ENCODE data around the gene NELL1. TPM values are rescaled to one million over a fixed set of nuclear protein-coding genes. Genes with fewer than 3 reads are reported as not detected.

Gene NELL1
- total RNA-seq, 2 experiments from 2014 or later: not detected

DNA sequence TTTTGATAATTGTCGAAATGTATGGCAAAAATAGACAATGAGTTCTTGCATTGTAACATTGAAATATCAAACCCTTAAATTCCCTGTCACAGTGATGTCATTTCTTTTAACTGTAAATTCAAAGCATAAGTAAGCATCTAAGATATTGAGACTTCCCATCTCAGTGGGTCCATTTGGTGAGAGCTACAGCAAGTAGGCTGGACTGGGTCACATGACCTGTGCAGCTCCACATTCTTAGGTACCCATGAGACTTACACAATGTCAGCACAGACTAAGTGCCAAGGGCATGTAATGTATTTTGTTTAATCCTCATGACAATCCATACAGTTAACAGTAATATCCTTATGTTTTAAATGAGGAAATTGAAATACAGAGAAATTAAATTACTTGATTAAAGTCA, 210.7 kb downstream of the NELL1 start:
- Mint-ChIP-seq H3K27me3 (peaks cover 2% of the 10 kb centered on the region), H3K27ac (no peak overlapping the region), H3K4me1 (no peaks in the 10 kb centered on the region), H3K36me3 (no peaks in the 10 kb centered on the region), H3K9me3 (peaks cover 2% of the 10 kb centered on the region), H3K4me3 (no peak overlapping the region)
- POLR2A ChIA-PET: no interaction called here
- no peak for DNase-seq
- ATAC-seq (ENCODE audit: low read depth): no peak

DNA sequence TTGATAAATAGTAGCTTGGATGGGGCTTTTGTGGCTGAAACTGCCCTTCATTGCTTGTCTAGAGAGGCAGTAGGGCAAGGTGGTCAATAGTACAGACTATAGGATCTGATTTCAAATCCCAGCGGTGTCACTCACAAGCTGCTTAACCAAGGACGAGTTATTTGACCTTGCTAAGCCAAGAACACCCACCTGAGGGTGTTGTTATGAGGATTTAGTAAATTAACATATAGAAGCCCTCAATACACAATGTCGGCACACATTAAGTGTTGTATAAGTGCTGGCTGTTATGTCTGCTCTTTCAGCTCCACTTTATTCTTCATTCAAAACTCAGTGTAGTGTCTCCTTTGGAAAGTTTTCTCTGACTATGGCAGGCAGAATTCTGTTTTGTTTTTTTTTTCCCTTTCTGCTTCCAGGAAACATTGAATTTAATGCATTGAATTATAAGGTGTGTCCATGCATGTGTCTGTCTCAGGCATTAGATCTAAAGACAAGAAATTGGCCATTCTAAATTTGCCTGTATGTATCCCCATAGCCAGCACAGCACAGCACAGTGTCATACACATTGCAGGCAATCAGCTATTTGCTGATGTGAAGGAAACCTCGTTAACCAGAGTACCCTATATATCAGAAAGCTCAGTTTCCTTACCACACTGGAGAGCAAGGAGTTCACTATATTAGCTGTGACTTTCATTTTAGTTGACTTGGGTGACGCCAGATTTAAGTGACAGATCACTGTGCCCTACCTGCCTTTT, 212.1 kb downstream of the NELL1 start:
- peaks cover 2% of the 10 kb centered on the region for H3K9me3 Mint-ChIP-seq
- POLR2A ChIA-PET: no interaction called here
- ATAC-seq (ENCODE audit: low read depth): no peak
- H3K4me3 Mint-ChIP-seq: no peak overlapping the region
- DNase-seq: no peak
- peaks cover 2% of the 10 kb centered on the region for H3K27me3 Mint-ChIP-seq
- no peaks in the 10 kb centered on the region for H3K36me3 Mint-ChIP-seq
- no peaks in the 10 kb centered on the region for H3K4me1 Mint-ChIP-seq
- no peak overlapping the region for H3K27ac Mint-ChIP-seq

DNA sequence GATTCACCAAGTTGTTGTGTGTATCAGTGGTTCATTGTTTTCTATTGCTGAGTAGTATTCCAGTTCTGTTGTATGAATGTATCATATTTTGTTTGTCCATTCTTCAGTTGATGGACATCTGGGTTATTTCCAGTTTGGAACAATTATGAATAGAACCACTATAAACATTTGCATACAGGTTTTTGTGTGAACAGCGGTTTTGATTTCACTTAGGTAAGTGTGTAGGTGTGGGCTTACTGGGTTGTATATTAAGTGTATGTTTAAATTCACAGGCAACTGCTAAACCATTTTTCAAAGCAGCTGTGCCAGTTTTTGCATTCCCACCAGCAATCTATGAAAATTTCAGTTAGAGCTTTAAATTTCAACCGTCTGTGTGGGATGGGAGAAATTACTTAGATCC, 217.8 kb downstream of the NELL1 start:
- H3K4me3 Mint-ChIP-seq: no peak overlapping the region
- POLR2A ChIA-PET: no interaction called here
- DNase-seq (no peak), ATAC-seq (ENCODE audit: low read depth) (no peak)
- no peaks in the 10 kb centered on the region for H3K4me1 Mint-ChIP-seq
- H3K9me3 Mint-ChIP-seq: peaks cover 2% of the 10 kb centered on the region
- H3K27me3 Mint-ChIP-seq: peaks cover 2% of the 10 kb centered on the region
- no peak overlapping the region for H3K27ac Mint-ChIP-seq
- H3K36me3 Mint-ChIP-seq: no peaks in the 10 kb centered on the region

DNA sequence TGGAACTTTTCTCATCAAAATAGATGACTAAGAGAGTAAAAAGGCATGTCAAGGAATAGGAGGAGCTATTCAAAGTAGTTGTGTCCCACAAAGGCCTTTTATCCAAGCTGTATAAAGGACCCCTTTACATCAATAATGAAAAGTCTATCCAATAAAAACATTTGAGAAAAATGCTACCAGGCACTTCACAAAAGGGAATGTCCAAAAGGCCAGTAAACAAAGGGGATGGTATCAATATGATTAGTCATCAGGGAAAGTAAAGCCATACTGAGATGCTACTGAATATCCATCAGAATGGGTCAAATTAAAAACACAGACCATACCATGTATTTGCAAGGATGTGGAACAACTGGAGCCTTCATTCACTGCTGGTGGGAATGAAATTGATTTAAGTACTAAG, 224.9 kb downstream of the NELL1 start:
- H3K36me3 Mint-ChIP-seq: no peaks in the 10 kb centered on the region
- POLR2A ChIA-PET: interaction anchor here (0.7 kb wide), 1 partner anchor 38 kb away, joined by 6 read pairs; no protein-coding TSS in a partner anchor
- no peaks in the 10 kb centered on the region for H3K4me1 Mint-ChIP-seq
- H3K9me3 Mint-ChIP-seq: peaks cover 10% of the 10 kb centered on the region
- H3K4me3 Mint-ChIP-seq: no peak overlapping the region
- no peak for ATAC-seq (ENCODE audit: low read depth)
- no peaks in the 10 kb centered on the region for H3K27me3 Mint-ChIP-seq
- no peak overlapping the region for H3K27ac Mint-ChIP-seq
- no peak for DNase-seq

DNA sequence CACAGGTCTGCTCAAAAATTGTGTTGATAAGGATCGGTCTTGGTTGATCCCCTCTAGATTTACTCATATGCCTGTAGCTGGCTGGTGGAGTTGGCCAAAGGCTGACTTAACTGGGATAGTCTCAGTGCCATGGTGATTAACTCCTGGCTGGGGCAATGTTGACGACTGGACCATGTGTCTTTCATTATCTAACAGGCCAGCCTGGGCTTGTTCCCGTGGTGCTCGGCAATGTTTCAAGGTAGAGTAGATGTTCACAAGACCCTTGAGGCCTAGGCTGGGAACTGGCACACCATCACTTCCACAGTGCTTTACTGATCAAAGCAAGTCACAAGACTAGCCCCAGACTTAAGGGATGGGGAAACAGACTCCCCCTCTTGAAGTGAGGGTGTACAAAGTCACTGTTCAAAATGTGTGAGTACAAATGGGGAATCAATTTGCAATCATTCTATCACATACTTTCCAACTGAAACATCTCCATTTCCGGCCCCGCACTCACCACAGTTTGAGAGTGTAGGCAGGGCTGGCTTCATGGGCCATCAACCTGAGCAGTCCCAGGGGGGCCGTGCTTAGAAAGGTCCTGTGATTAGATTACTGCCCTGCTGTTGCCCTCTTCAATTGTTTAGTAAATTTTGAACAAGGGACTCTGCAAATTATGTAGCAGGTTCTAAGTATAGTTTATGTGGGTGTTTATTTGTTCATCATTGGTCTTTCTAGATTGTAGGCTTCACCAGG, 240.8 kb downstream of the NELL1 start:
- no peak overlapping the region for H3K27ac Mint-ChIP-seq
- H3K4me1 Mint-ChIP-seq: no peaks in the 10 kb centered on the region
- no peaks in the 10 kb centered on the region for H3K9me3 Mint-ChIP-seq
- H3K36me3 Mint-ChIP-seq: no peaks in the 10 kb centered on the region
- DNase-seq: no peak
- H3K27me3 Mint-ChIP-seq: no peaks in the 10 kb centered on the region
- POLR2A ChIA-PET: no interaction called here
- no peak for ATAC-seq (ENCODE audit: low read depth)
- no peak overlapping the region for H3K4me3 Mint-ChIP-seq

DNA sequence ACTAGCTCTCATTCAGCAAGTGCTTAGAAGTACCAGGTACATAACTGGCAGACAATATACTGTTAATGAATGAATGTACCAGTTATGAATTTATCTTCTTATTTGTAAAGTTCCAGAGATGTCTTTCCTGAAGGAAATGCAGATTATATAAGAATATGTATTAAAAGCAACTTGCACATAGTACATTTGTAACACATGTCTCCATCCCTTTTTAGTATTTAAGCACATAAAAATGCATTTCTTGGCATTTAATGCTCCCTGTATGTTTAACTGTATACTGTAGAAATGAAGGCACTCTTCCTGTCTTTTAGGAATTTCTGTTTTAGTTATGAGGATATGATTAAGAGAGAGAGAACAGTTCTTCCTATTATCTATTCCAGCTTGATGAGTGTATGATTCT, 241.3 kb downstream of the NELL1 start:
- Mint-ChIP-seq H3K36me3 (no peaks in the 10 kb centered on the region), H3K4me1 (no peaks in the 10 kb centered on the region), H3K27ac (no peak overlapping the region), H3K4me3 (no peak overlapping the region), H3K27me3 (no peaks in the 10 kb centered on the region), H3K9me3 (no peaks in the 10 kb centered on the region)
- POLR2A ChIA-PET: no interaction called here
- no peak for DNase-seq
- no peak for ATAC-seq (ENCODE audit: low read depth)

DNA sequence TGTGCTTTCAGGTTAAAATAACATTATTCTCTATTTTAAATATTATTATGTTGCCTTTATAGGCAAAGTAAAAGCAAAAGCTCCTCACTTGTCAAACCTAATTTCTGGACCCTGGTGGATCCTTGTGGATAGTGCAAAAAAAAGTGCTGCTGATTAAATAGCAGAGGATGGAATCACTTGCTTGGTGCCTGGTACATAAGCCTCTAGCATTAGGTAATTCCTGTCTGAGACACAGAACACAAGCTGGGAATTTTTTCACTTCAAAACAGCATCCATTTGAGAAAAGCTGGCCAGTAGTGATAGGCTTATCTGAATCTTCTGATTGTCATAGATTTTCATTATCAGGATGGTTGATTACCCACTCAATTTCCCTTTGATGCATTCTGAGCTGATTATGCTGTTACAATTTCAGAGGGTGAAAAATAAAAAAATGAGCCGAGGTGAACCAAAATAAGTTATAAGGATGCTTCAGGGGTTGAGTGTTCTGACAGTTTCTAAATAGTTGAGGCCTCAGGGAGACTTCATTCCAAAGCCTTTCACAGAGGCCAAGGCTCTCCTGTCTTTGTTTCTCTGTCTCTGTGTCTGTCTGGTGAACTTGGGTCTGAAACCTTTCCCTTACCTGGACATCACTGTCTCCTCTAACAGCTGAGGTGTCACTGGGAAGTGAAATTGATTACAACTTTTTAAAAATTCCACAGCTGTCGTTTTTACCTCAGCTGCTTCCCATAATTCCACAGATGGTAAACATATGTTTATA, 242.9 kb downstream of the NELL1 start:
- Mint-ChIP-seq H3K4me1 (no peaks in the 10 kb centered on the region), H3K36me3 (no peaks in the 10 kb centered on the region), H3K27ac (no peak overlapping the region), H3K9me3 (no peaks in the 10 kb centered on the region), H3K4me3 (no peak overlapping the region), H3K27me3 (no peaks in the 10 kb centered on the region)
- ATAC-seq (ENCODE audit: low read depth) (no peak), DNase-seq (no peak)
- POLR2A ChIA-PET: no interaction called here

DNA sequence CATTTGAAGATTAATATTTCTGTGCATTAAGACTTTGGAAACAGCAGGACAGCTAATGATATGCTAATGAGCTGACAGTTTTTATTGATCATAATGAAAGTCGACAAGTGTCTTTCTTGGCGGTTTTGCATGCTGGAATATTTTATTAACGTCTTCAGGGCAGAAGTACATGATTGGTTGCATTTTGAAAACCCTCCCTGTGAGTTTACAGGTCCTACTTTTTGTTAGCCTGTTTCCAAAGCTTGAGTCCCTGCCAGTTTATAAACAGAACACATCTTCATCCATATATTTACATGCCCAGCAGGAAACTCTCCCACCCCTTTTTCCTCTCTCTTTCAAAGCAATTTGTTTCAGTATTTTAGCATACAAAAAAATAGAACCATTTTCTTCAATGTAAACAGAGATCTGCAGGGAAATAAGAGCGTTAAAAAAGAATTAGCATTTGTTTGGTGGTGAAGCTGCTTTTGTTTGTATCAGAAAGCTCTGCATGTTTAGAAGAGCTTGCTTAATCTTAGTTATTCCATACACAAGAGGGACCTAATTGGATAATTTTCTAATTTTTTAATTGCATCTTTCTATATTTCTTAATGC, 243.6 kb downstream of the NELL1 start:
- H3K4me1 Mint-ChIP-seq: no peaks in the 10 kb centered on the region
- no peaks in the 10 kb centered on the region for H3K27me3 Mint-ChIP-seq
- no peaks in the 10 kb centered on the region for H3K9me3 Mint-ChIP-seq
- H3K36me3 Mint-ChIP-seq: no peaks in the 10 kb centered on the region
- POLR2A ChIA-PET: no interaction called here
- ATAC-seq (ENCODE audit: low read depth): no peak
- DNase-seq: no peak
- no peak overlapping the region for H3K27ac Mint-ChIP-seq
- no peak overlapping the region for H3K4me3 Mint-ChIP-seq

DNA sequence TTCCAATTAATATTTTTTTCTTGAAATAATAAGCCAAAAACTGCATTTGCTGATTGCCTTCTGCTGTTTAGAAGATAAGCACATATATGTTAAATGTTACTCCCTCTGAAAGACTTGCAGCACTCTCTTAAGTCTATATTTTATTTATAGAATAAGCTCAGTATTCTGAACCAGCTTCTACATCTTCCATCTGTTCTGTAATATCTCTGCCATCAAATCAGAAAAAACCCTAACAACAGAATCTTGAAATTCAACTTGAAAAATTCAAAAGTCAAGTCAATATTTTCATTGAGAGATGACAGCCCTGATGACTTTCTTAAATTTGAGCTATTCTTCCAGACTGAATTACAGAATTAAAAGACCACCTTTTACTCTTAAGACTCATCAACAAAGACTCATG, 247.9 kb downstream of the NELL1 start:
- H3K27me3 Mint-ChIP-seq: no peaks in the 10 kb centered on the region
- H3K4me3 Mint-ChIP-seq: no peak overlapping the region
- ATAC-seq (ENCODE audit: low read depth) (no peak), DNase-seq (no peak)
- H3K9me3 Mint-ChIP-seq: no peaks in the 10 kb centered on the region
- no peaks in the 10 kb centered on the region for H3K36me3 Mint-ChIP-seq
- H3K4me1 Mint-ChIP-seq: no peaks in the 10 kb centered on the region
- no peak overlapping the region for H3K27ac Mint-ChIP-seq
- POLR2A ChIA-PET: no interaction called here

DNA sequence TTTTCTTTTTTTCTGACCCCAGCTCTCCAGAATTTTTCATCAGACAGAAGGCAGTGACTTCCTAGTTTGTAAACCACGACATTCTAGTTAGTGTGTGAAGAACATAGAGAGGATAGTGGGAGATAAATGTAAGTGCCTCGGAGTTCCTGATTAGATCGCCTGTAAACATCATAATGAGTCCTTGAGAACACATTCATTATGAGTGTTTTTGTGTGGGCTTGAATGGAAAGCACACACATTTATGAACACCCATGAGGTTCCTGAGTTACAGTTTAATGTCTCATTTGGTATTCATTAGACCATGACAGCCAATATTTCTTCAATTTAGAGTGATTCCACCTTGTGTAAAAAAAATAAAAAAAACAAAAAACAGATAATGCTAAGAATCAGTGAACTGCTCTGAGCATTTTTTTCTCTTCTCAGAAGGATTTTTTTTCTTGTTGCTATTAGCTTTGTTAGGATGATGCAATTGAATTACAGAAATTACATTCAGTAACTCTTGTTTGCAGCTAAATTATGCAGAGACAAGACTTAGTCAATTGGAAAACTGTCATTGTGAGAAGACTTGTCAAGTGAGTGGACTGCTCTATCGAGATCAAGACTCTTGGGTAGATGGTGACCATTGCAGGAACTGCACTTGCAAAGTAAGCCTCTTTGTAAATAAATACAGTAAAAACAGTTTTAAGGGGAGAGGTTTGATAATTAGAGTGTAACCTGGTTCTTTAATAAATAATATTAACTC, 257.6 kb downstream of the NELL1 start:
- DNase-seq (no peak), ATAC-seq (ENCODE audit: low read depth) (no peak)
- H3K4me1 Mint-ChIP-seq: no peaks in the 10 kb centered on the region
- no peaks in the 10 kb centered on the region for H3K27me3 Mint-ChIP-seq
- H3K9me3 Mint-ChIP-seq: no peaks in the 10 kb centered on the region
- no peak overlapping the region for H3K4me3 Mint-ChIP-seq
- H3K27ac Mint-ChIP-seq: no peak overlapping the region
- POLR2A ChIA-PET: no interaction called here
- no peaks in the 10 kb centered on the region for H3K36me3 Mint-ChIP-seq

DNA sequence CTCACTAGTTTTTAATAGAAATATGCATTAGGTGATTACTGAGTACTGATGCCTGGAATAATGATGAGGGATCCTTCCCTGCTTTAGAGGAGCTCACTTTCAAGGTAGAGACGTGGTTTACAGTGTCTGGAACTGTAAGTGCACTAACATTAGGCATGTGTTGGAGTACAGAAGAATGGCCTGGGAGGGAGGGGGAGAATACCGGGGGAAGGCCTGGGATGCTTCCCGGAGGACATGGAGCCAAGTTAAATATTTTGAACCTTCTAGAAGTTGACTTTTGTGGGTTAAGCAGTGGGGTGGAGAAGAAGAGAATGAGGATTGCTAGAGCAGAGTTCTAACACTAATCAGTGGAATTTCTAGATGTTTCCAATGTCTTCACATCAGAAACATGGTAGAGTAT, 261.6 kb downstream of the NELL1 start:
- POLR2A ChIA-PET: no interaction called here
- DNase-seq: no peak
- Mint-ChIP-seq H3K27ac (no peak overlapping the region), H3K27me3 (no peaks in the 10 kb centered on the region), H3K36me3 (no peaks in the 10 kb centered on the region), H3K4me3 (no peak overlapping the region), H3K4me1 (no peaks in the 10 kb centered on the region), H3K9me3 (no peaks in the 10 kb centered on the region)
- ATAC-seq (ENCODE audit: low read depth): no peak

DNA sequence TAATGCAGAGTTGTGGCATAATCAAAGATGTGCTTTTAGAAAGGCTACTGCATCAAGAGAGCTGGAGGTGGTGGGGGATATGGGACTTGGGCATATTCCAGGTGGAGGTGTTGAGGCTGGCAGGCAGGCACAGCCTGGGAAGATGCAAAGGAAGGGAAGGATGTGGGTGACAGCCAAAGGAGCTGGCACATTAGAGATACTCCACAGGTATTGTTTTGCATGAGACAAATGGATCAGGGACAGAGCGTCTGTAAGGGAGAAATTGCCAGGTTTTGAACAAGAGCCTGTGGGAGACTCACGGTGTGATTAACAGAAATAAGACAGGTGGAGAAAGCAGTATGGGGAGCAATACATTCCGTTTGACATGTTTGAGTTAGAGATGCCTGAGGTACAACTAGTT, 263.7 kb downstream of the NELL1 start:
- H3K36me3 Mint-ChIP-seq: no peaks in the 10 kb centered on the region
- H3K27me3 Mint-ChIP-seq: no peaks in the 10 kb centered on the region
- H3K27ac Mint-ChIP-seq: no peak overlapping the region
- no peak overlapping the region for H3K4me3 Mint-ChIP-seq
- H3K4me1 Mint-ChIP-seq: no peaks in the 10 kb centered on the region
- POLR2A ChIA-PET: no interaction called here
- no peaks in the 10 kb centered on the region for H3K9me3 Mint-ChIP-seq
- no peak for DNase-seq
- no peak for ATAC-seq (ENCODE audit: low read depth)

DNA sequence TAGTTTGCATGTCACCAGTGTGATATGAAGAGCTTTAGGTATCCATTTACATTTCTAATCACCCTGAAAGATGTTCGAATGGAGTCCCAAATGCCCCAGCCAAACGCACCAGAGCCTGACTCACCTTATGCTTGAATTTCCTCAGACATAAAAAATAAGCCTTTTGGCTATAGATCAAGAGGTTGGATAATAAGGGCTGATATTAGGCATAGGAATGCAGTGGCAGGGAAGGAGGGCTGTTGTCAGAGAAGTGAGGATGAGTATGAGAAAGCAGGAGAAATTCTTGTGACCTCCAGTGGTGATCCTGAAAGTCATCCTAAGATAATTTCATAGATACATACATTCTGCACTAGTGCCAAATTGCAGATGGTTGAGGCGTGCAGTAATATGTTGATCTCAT, 264.6 kb downstream of the NELL1 start:
- no peak overlapping the region for H3K27ac Mint-ChIP-seq
- ATAC-seq (ENCODE audit: low read depth): no peak
- no peaks in the 10 kb centered on the region for H3K9me3 Mint-ChIP-seq
- no peak overlapping the region for H3K4me3 Mint-ChIP-seq
- POLR2A ChIA-PET: no interaction called here
- no peaks in the 10 kb centered on the region for H3K4me1 Mint-ChIP-seq
- H3K36me3 Mint-ChIP-seq: no peaks in the 10 kb centered on the region
- no peaks in the 10 kb centered on the region for H3K27me3 Mint-ChIP-seq
- DNase-seq: no peak
